KMS-11 (cell line): ENCODE measurements around the gene NBAS.

Experiments
- H2AFZ ChIP-seq: fragments of 200-600 bp; sonication (generic); 2 replicates; pipeline ENCODE4 v1.6.1; 2016; ENCODE audit warnings: antibody characterized with exemption, mixed run types, low read depth
- H3K27ac ChIP-seq: fragments of 200-600 bp; sonication (generic); 2 replicates; pipeline ENCODE4 v1.6.1; 2016; ENCODE audit warnings: mild to moderate bottlenecking, mixed run types
- H3K27me3 ChIP-seq: fragments of 200-600 bp; sonication (generic); 2 replicates; pipeline ENCODE4 v1.6.1; 2017; ENCODE audit warnings: mild to moderate bottlenecking, low read depth, mixed run types, moderate library complexity; ENCODE audit not compliant: insufficient read depth
- H3K36me3 ChIP-seq: fragments of 200-600 bp; sonication (generic); 2 replicates; pipeline ENCODE4 v1.6.1; 2017; ENCODE audit warnings: mild to moderate bottlenecking, mixed run types; ENCODE audit not compliant: insufficient read depth
- H3K4me1 ChIP-seq: fragments of 200-600 bp; sonication (generic); 2 replicates; pipeline ENCODE4 v1.6.1; 2016; ENCODE audit warnings: mild to moderate bottlenecking, low read depth, mixed run types; ENCODE audit not compliant: poor library complexity, severe bottlenecking
- H3K4me2 ChIP-seq: fragments of 200-600 bp; sonication (generic); 2 replicates; pipeline ENCODE4 v1.7.0; 2016; ENCODE audit warnings: mild to moderate bottlenecking, mixed run types
- H3K4me3 ChIP-seq: fragments of 200-600 bp; sonication (generic); IDR thresholded peaks from 2 replicates; pipeline ENCODE4 v1.6.1; 2017; ENCODE audit warnings: low read depth, low read length, mixed read lengths; ENCODE audit not compliant: insufficient read depth
- H3K79me2 ChIP-seq: fragments of 200-600 bp; sonication (generic); 2 replicates; pipeline ENCODE4 v1.6.1; 2016; ENCODE audit warnings: low read depth, mixed run types; ENCODE audit not compliant: insufficient read depth
- H3K9ac ChIP-seq: fragments of 200-600 bp; sonication (generic); 2 replicates; pipeline ENCODE4 v1.6.1; 2016; ENCODE audit warnings: mild to moderate bottlenecking, mixed run types
- H4K20me1 ChIP-seq: fragments of 200-600 bp; sonication (generic); 2 replicates; pipeline ENCODE4 v1.6.1; 2016; ENCODE audit warnings: mild to moderate bottlenecking, mixed run types; ENCODE audit not compliant: insufficient read depth
- TF ChIP-seq, protein P1 (sequence below): fragments of 200-600 bp; sonication (generic); conservative IDR thresholded peaks from 2 replicates; pipeline ENCODE4 v1.6.1; 2017; ENCODE audit warnings: low read depth, mild to moderate bottlenecking, antibody characterized with exemption, low read length, moderate library complexity, mixed read lengths

Gene NBAS

GRCh38 chr2:15565994-15566671 is 5.0 kb upstream of the NBAS start:
- Histone ChIP-seq H3K4me1 (no peaks in the 10 kb centered on the region), H3K4me2 (no peak overlapping the region), H2AFZ (no peak overlapping the region), H4K20me1 (no peaks in the 10 kb centered on the region), H3K27me3 (no peaks in the 10 kb centered on the region), H3K9ac (no peak overlapping the region), H3K27ac (no peak overlapping the region), H3K79me2 (no peaks in the 10 kb centered on the region), H3K4me3 (no peak overlapping the region), H3K36me3 (no peaks in the 10 kb centered on the region)
- TF ChIP-seq, protein P1, sequence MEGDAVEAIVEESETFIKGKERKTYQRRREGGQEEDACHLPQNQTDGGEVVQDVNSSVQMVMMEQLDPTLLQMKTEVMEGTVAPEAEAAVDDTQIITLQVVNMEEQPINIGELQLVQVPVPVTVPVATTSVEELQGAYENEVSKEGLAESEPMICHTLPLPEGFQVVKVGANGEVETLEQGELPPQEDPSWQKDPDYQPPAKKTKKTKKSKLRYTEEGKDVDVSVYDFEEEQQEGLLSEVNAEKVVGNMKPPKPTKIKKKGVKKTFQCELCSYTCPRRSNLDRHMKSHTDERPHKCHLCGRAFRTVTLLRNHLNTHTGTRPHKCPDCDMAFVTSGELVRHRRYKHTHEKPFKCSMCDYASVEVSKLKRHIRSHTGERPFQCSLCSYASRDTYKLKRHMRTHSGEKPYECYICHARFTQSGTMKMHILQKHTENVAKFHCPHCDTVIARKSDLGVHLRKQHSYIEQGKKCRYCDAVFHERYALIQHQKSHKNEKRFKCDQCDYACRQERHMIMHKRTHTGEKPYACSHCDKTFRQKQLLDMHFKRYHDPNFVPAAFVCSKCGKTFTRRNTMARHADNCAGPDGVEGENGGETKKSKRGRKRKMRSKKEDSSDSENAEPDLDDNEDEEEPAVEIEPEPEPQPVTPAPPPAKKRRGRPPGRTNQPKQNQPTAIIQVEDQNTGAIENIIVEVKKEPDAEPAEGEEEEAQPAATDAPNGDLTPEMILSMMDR = no peak

DNA sequence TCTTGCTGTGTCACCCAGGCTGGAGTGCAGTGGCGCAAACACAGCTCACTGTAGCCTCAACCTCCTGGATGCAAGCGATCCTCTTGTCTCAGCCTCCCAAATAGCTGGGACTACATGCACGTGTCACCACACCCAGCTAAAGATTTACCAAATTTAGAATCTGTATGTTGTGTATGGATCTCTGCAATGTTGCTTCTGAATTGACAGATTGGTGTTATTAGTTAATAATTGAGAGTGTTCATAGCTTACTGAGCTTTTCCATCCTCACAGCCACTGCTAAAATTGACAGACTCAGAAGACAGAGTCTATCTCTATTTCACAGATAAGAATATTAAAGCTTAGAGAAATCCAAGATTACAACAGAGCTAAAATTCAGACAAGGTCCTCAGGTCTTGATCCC is 4.3 kb upstream of the NBAS start:
- no peak overlapping the region for H3K27ac ChIP-seq
- no peak overlapping the region for H2AFZ ChIP-seq
- H3K4me3 ChIP-seq = no peak overlapping the region
- TF ChIP-seq, protein P1 = no peak
- H3K79me2 ChIP-seq = peaks cover 2% of the 10 kb centered on the region; the same call in 1 of the 2 replicates
- no peaks in the 10 kb centered on the region for H3K27me3 ChIP-seq
- no peak overlapping the region for H3K9ac ChIP-seq
- H4K20me1 ChIP-seq = no peaks in the 10 kb centered on the region
- H3K4me2 ChIP-seq = no peak overlapping the region
- H3K4me1 ChIP-seq = no peaks in the 10 kb centered on the region
- no peaks in the 10 kb centered on the region for H3K36me3 ChIP-seq

- Histone ChIP-seq H3K9ac (no peak overlapping the region), H3K36me3 (no peaks in the 10 kb centered on the region), H3K27me3 (no peaks in the 10 kb centered on the region), H3K4me2 (no peak overlapping the region), H3K27ac (no peak overlapping the region), H4K20me1 (no peaks in the 10 kb centered on the region), H3K4me3 (no peak overlapping the region), H3K79me2 (peaks cover 19% of the 10 kb centered on the region; the same call in 1 of the 2 replicates), H3K4me1 (peaks cover 10% of the 10 kb centered on the region), H2AFZ (no peak overlapping the region)
- TF ChIP-seq, protein P1 = no peak
Measured at GRCh38 chr2:15563227-15564100, 2.3 kb upstream of the NBAS start.

DNA sequence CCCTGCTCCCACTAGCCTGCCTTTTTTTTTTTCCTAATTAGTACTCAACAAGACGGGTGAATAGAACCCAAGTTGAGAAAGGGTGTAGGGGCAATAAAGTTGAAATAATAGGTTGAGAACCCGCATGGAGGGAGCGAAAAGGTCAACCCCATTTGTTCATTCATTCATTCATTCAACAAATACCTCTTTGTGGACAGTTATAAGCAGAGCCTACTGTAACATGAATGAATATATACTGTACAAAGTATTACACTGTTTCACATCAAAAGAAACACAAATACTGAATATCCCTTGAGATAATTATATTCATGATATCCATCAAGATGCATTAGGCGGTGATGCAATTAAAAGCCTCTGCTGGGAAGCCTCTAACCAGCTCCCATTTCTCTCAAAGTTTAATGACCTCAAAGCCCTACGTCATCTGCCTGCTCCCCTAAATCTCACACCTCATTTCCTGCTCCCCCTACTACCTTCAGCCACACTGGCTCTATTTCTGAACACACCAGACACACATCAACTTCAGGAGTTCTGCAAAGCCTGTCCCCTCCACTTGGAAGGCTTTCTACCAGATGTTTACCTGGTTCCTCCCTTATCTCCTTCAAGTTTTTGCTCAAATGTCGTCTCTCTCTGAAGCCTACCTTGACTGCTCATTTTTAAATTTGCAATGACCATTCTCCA is 1.4 kb upstream of the NBAS start:
- no peaks in the 10 kb centered on the region for H3K36me3 ChIP-seq
- peaks cover 10% of the 10 kb centered on the region for H3K4me1 ChIP-seq
- peak overlapping the region; percentile 98; the same call in 1 of the 2 replicates for H2AFZ ChIP-seq
- peaks cover 19% of the 10 kb centered on the region; the same call in 1 of the 2 replicates for H3K79me2 ChIP-seq
- peak overlapping the region; percentile 77 for H3K4me2 ChIP-seq
- no peak overlapping the region for H3K4me3 ChIP-seq
- H4K20me1 ChIP-seq = no peaks in the 10 kb centered on the region
- TF ChIP-seq, protein P1 = no peak
- H3K9ac ChIP-seq = no peak overlapping the region
- H3K27me3 ChIP-seq = no peaks in the 10 kb centered on the region
- H3K27ac ChIP-seq = no peak overlapping the region
